Fibroblast of peridontal ligament (primary cell): Measurements from ENCODE around the gene TLCD2.
A peak's percentile ranks its signal among the peaks of the same experiment; 100 is the strongest.
"Not testable (repeated sequence)": the region's sequence is repeated elsewhere in the genome, so short reads cannot be mapped to it uniquely, and the experiment has no call there.

Source experiments
- DNase-seq: peaks from one replicate; pipeline ENCODE4 v3.0.0-alpha.2; 2010; ENCODE audit errors: extremely low read depth

Gene TLCD2

DNA sequence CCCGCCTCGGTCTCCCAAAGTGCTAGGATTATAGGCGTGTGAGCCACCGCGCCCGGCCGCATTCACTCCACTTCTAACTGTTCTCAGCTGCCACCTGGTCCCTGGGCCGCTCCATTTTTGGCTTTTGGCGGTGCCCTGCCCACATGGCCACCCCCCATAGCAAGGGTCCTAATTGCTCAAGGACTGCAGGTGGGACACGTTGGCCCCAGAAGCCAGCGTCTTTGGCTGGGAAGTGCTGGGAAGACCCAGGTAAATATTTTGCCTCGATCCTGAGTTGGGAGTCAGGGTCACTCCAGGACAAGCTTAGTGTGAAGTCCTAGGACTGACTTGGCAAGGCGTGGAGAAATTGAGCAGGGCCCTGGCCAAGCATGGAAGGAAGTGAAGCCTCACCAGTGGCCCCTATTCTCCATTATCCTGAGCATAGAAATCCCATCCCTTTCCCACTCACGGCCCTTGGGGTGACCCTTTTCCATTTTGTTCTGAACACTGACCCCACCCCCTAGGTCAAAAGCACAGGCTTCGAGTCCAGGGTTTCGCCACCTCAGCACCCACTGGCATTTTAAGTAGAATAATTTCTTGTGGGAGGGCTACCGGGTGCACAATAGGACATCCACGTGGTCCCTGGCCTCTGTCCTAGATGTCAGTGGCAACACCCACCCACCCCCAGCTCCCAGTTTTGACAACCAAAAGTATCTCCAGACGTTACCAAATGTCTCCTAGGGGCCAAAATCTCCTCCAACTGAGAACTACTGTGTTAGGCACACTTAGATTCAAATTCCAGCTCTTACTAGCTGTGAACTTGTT lies 8.4 kb upstream of the TLCD2 start:
- no peak for DNase-seq

DNA sequence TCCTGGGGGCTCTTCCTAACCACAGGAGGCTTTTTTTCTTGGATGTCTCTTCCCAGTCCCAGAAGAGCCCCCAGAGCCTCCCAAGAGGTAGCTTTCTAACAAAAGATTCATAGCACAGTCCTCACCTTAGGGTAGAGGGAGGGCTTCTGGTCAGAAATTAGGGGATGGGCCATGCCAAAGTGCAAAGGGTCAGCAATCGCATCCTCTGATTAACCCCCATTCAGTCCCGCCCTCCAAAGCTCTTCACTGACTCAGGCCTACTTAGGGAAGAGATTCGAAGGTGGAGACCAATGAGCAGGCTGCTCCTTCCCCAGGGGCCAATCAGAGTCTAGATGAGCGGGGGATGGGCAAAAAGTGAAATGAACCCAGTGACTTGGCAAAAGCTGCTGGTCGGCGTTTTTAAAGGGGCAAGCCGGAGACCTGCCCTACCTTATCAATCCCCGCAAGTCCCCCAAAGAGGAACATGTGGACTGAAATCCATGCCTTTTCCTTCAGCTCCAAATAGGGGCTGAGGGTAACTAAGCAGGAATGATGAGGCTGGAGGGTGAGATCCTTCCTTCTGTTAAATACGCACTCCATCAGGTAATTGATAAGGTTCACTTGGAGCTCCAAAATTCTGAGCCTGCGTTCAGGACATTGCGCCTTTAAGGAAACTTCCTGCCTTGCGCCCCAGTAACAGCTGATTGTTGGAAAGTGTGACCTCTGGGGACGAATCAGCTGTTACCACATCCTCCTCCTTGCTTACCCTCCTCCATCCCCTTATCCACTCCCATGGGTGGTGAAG lies 6.9 kb upstream of the TLCD2 start:
- peak; percentile 99 for DNase-seq

DNA sequence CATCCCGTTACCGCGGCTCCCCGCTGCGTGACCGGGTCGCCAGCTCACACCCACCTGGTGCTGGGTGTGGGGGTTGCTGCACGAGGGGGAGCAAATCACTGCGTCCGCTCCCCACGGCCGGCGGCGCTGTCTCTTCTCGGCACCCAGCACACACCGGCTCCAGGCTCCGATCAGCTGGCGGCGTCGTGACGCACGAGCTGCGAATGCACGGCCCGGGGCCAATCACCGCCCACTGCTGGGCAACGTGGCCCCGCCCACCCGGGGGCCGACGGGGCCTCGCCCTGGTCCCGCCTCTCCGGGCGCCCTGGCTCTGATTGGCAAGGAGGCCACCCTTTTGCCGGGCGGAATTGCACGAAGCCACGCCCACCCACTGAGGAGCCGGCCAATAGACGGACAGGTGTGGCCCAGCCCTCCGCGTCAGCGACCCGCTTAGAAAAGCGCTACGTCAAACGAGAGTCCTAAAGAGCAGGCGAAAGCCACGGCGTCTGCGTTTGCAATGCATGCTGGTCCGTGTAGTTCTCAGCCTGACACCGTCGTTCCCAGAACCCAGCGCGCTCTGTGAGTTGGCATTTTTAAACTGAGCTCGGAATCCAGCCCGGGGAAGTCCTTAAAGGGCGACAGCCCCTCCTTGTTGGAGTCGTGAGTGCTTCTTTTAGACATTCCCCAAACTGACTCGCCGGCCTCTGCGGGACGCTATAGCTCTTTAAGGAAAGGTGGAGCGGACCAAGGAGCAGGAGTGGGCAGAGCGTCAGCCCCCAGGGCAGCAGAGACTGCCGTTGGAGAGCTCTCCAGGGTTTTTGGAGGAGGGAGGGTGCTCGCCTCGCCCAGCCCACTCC lies 6.1 kb upstream of the TLCD2 start:
- peak; percentile 100 for DNase-seq

DNA sequence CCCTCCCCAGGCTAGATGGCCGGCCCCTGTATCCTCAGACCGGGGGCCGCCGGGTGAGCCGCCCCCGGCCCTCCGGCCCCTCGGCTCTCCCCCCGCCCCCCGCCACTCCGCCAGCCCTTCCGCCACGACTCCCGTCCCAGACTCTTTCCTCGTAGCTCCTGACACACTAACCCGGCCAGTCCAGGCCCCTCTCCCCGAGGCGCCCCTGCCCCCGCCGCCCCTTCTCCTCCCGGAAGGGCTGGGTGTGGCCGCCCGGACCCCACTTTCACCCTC lies 5.6 kb upstream of the TLCD2 start:
- no peak for DNase-seq

DNA sequence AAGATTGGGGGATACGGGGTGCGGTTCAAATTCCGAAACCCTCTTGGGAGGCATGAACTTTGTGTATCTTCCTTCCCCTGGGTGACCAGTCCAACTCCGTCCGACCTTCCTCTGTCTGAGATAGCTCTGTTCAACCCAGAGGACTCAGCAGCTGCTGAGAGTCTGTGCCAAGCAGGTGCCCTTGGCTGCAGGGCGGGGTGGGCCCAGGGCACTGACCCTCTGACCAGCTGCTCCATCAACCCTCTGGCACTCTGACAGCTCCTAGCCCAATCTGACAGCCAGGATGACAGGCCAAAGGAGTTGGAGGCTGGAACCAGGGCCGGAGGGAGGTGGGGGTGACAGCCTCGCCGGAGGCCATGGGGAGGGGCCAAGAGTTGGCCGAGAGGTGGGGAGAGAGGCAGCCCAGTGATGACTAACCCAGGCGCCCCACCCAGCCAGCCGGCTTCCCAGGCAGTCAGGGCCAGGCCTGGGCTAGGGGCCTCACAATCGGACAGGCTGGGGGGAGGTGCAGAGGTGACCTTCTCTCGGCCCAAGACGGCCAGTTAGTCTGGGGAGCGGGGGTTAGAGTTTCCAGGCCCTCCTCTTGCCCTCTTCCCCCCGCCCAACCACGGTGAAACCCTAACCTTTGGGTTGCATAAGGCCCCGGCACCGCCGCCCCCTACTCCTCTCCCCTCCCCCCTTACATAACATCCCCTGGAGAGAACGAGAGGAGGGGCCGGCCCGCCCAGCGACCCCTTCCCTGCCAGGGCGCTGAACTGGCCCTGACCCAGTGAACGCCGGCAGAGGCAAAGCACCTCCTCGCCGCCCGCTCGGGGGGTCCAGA lies 5.0 kb upstream of the TLCD2 start:
- peak; percentile 92 for DNase-seq

DNA sequence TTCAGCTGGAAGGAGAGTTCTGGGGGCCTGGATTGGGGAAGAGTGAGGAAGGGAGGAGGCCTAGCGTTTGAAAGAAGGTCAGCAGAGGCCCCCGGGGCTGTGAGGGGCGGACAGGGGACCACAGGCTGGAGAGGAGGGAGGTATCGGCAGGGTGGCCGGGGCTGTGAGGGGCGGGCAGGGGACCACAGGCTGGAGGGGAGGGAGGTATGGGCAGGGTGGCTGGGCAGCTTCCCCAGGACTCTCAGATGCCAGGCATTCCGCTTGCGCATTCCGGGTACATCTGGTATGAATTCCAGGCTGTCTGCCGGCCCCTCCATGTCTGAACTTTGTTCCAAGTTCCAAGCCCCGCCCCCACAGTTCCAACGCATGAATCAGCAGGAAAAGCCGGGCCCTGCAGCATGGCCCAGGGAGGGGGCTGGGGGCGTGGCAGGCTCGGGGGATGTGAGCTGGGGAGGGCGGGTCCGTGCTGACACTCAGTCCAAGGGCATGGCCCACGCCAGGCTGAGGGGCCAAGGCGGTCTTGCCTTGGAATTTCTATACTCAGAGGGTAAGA lies 4.3 kb upstream of the TLCD2 start:
- peak; percentile 98 for DNase-seq

GRCh38 chr17:1713878-1714426 lies 3.8 kb upstream of the TLCD2 start:
- peak; percentile 40 for DNase-seq

DNA sequence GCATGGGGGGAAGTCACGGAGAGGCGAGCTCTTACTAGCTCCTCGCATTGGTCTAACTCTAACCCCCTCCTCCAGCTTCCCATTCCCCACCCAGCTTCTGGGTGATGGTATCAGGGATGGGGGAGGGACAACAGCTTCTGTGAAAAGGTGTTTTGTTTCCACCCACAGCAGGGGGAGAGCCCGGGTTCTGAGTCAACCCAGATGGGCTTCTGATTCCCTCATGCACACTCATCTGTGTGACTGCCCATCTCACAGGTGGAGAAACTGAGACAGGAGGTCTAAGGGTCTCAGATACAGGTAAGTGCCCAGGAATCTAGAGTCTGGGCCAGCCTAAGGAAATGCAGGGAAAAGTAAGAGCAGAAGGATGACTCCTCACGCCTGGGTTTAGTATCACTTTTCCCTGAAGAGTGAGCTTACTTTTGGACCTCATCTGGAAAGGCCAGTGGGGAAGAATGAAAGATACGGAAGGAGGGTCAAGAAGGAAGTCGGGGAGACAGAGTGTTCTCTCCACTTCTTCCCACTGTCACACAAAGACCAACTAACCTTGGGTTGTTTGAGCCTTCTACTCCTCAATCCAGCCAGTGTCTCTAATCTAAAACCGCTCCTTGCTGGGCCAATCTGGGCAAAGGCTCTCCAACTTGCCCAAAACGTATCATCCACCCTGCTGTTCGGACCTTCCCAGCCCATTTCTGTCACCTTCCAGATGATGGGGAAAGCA lies 3.1 kb upstream of the TLCD2 start:
- no peak for DNase-seq

- no peak for DNase-seq
These were observed 2.1 kb upstream of the TLCD2 start for GRCh38 chr17:1712271-1712670.

GRCh38 chr17:1711804-1712203 lies 1.6 kb upstream of the TLCD2 start:
- no peak for DNase-seq

- DNase-seq: peak; percentile 24
These were observed 803 bp upstream of the TLCD2 start for GRCh38 chr17:1710807-1711553.

DNA sequence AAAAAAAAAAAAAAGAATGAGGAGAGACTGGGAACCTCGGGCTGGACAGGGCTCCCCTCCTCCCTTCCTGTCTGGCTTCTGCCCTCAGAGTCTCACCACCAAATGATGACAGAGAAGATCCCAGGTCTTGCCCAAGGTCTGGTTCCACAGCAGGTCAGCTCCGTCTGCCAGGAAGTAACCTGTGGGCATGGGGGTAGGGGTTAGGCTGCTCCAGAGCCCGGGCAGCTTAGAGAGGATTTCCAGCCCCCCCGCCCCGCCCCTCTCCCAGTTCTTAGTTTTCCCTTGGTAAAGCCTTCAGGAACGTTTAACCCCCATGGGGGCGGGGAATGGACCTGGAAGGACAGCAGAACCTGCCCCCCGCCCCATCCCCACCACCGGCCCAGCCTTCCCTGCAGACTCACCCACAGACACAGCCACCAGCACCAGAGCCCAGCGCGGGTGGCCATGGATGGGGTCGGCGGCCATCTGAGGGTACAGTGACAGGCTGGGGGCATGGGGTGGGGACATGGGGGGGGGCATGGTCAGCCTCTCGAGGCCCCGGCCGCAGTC lies 700 bp downstream of the TLCD2 start:
- DNase-seq: no peak

- DNase-seq: not testable (repeated sequence)
These were observed 1.3 kb downstream of the TLCD2 start for GRCh38 chr17:1708791-1709346.

DNA sequence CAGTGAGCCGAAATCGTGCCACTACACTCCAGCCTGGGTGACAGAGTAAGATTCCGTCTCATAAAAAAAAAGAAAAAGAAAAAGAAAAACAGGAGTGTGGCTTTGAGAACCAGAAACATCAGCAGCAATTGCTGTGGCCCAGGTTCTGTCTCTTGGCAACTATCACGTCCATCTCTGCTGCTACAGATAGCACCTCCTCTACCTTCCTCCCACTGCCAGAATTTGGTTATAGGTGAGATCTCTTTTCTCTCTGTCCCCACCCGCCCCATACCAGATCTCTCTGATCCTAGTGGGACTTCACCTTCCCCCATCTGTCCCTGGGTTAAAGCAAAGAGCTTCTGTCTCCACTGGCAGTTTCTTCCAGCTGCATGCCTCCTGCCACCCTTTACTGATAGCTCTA lies 3.1 kb downstream of the TLCD2 start:
- DNase-seq: no peak

GRCh38 chr17:1705004-1705403 lies 5.2 kb downstream of the TLCD2 start:
- DNase-seq: no peak

- no peak for DNase-seq
These were observed 7.1 kb downstream of the TLCD2 start for GRCh38 chr17:1703063-1703462.

DNA sequence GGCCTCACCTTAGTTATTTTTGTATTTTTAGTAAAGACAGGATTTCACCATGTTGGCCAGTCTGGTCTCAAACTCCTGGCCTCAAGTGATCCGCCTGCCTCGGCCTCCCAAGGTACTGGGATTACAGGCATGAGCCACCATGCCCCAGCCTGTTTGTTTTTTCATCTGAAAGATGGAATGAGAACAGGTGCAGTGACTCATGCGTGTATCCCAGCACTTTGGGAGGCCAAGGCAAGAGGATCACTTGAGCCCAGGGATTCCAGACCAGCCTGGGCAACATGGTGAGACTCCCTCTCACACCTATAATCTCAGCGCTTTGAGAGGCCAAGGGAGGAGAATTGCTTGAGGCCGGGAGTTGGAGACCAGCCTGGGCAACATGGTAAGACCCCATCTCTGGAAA lies 10.3 kb downstream of the TLCD2 start:
- DNase-seq: not testable (repeated sequence)

- DNase-seq: no peak
These were observed 12.5 kb downstream of the TLCD2 start for GRCh38 chr17:1697681-1698080.

GRCh38 chr17:1695365-1695764 lies 14.8 kb downstream of the TLCD2 start:
- DNase-seq: no peak
